Activated T-helper 2 cell treated with anti-CD3 and anti-CD28 coated beads, Interferon-gamma antibody, Interleukin-2, Interleukin-4, amounts not matched to agents 10 μg/mL and 5 μg/mL and 100 μg/mL, durations not matched to agents 14 hours and 24 hours and 36 hours (primary cell): ENCODE data around the gene KRT6A. TPM values are rescaled to one million over a fixed set of nuclear protein-coding genes. Genes with fewer than 3 reads are reported as not detected.

ENCODE experiments used
- DNase-seq: peaks from one replicate; pipeline ENCODE4 v3.0.0; 2021; ENCODE audit warnings: low spot score
- H3K27ac Mint-ChIP-seq: one replicate; pipeline ENCODE4 v1.8.0; 2021; ENCODE audit warnings: mixed read lengths
- H3K27me3 Mint-ChIP-seq: one replicate; pipeline ENCODE4 v1.8.0; 2021; ENCODE audit warnings: low read depth, mixed read lengths
- H3K36me3 Mint-ChIP-seq: one replicate; pipeline ENCODE4 v1.8.0; 2021; ENCODE audit warnings: low read depth, mixed read lengths
- H3K4me1 Mint-ChIP-seq: one replicate; pipeline ENCODE4 v1.8.0; 2021; ENCODE audit warnings: low read depth, mixed read lengths
- H3K4me3 Mint-ChIP-seq: one replicate; pipeline ENCODE4 v1.8.0; 2021; ENCODE audit warnings: low read depth, mild to moderate bottlenecking, moderate library complexity, mixed read lengths
- H3K9me3 Mint-ChIP-seq: one replicate; pipeline ENCODE4 v1.8.0; 2021; ENCODE audit warnings: mixed read lengths
- intact Hi-C: fragments of 100-400 bp; cut with micrococcal nuclease; formaldehyde crosslinking; loops from one replicate; pipeline ENCODE4 v1.15.1; 2023
- total RNA-seq: library from RNA; stranded (reverse); gene quantifications from 2 replicates; pipeline ENCODE4 v1.2.3, GENCODE V29; 2022

Gene KRT6A
- total RNA-seq, 1 donor from 2014 or later = not detected

DNA sequence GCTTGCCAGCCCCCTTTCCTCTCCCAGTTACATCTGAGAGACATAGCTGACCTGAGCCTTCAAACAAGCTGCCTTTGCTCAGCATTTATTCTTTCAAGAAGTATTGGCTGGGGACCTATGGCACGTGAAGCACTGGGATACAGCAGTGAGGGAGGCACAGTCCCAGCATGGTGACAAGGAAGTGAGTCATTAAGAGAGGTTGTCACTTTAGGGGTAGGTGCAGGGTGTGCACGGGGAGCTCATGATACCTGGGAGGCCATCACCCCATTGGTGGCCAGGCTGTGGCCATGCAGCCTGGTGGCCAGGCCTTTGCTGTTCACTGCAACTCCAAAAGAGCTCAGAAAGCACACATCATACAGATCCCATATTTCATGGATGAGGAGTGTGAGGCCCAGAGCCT lies 53.2 kb downstream of the KRT6A start:
- no peaks in the 10 kb centered on the region for H3K9me3 Mint-ChIP-seq
- intact Hi-C loops = no loop called here

GRCh38 chr12:52439420-52439819 lies 53.6 kb downstream of the KRT6A start:
- Mint-ChIP-seq H3K4me1 (no peaks in the 10 kb centered on the region), H3K27ac (no peak overlapping the region), H3K4me3 (no peak overlapping the region), H3K27me3 (peaks cover 13% of the 10 kb centered on the region), H3K9me3 (no peaks in the 10 kb centered on the region), H3K36me3 (no peaks in the 10 kb centered on the region)
- DNase-seq = no peak
- intact Hi-C loops = no loop called here

More for the DNA sequence above, 53.2 kb downstream of the KRT6A start:
- H3K4me1 Mint-ChIP-seq = no peaks in the 10 kb centered on the region
- DNase-seq = no peak
- no peaks in the 10 kb centered on the region for H3K36me3 Mint-ChIP-seq
- peaks cover 13% of the 10 kb centered on the region for H3K27me3 Mint-ChIP-seq
- no peak overlapping the region for H3K27ac Mint-ChIP-seq
- H3K4me3 Mint-ChIP-seq = no peak overlapping the region

DNA sequence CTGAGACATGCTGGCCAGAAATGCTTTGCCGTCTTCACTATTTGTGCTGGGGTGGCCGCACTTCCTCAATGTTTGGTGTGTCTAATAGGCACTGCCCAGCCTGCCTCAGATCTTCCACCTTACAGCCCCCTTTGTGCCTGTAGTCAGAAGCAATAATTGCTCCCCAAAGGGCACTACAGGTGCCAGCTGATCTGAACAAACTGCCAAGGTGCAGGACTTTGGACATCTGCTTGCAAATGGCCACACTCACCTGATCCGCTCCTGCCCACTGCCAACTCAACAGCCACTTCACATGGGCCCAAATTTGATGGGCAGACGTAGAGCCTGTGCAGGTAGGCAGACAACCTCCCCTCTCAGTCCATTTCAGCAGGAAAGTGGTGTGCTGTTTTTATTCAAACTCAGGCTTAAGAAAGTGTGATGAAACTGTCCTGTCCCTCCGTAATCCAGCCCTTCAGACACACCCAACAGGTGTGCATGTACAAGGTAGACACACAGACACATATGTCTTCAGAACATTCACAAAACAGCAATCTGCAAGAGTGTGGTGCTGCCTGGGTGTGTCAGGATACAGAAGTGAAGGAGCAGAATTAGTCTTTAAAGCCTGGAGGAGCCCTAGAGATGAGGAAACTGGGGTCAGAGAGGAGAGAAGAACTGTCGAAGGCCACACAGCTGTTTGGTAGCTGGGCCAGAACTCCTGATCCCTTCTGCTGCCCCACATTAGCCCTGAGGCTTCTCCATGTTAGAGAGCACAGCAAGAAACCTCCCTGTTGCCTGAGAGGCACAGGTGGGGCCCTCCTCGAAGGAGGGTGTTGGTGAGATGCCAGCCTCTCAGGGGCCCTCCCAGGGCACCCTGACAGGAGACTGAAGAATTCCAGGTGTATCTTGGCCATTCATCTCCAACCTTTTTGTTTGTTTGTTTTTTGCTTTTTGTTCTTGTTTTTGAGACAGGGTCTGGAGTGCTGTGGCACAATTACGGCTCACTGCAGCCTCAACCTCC lies 54.5 kb downstream of the KRT6A start:
- Mint-ChIP-seq H3K4me3 (no peak overlapping the region), H3K27ac (no peak overlapping the region), H3K9me3 (no peaks in the 10 kb centered on the region), H3K27me3 (peaks cover 13% of the 10 kb centered on the region), H3K36me3 (no peaks in the 10 kb centered on the region), H3K4me1 (no peaks in the 10 kb centered on the region)
- intact Hi-C loops = no loop called here
- no peak for DNase-seq

- H3K4me3 Mint-ChIP-seq = no peak overlapping the region
- no peak overlapping the region for H3K27ac Mint-ChIP-seq
- H3K27me3 Mint-ChIP-seq = peaks cover 6% of the 10 kb centered on the region
- H3K9me3 Mint-ChIP-seq = no peaks in the 10 kb centered on the region
- no peak for DNase-seq
- no peaks in the 10 kb centered on the region for H3K4me1 Mint-ChIP-seq
- intact Hi-C loops = no loop called here
- H3K36me3 Mint-ChIP-seq = no peaks in the 10 kb centered on the region
These were observed 55.5 kb downstream of the KRT6A start for GRCh38 chr12:52437508-52437907.

Other genes with a start within 250 kb of the KRT6A start
- 0.28 and 0.34 TPM in 2 replicates for gene KRT86, start 218.6 kb downstream of the KRT6A start, total RNA-seq
- gene KRT81, start 201.7 kb downstream of the KRT6A start, total RNA-seq = not detected in 2 replicates
- not detected in 2 replicates for gene KRT83, start 171.9 kb downstream of the KRT6A start, total RNA-seq
- gene KRT85, start 125.8 kb downstream of the KRT6A start, total RNA-seq = not detected in 2 replicates
- not detected in 2 replicates for gene KRT84, start 107.6 kb downstream of the KRT6A start, total RNA-seq
- gene KRT82, start 86.9 kb downstream of the KRT6A start, total RNA-seq = not detected in 2 replicates
- gene KRT75, start 58.9 kb downstream of the KRT6A start, total RNA-seq = not detected in 2 replicates
- not detected in 2 replicates for gene KRT6B, start 41.1 kb downstream of the KRT6A start, total RNA-seq
- gene KRT6C, start 19.5 kb downstream of the KRT6A start, total RNA-seq = not detected in 2 replicates
- not detected in 2 replicates for gene KRT5, start 27.1 kb upstream of the KRT6A start, total RNA-seq
- gene KRT71, start 59.9 kb upstream of the KRT6A start, total RNA-seq = not detected in 2 replicates
- not detected in 2 replicates for gene KRT74, start 80.6 kb upstream of the KRT6A start, total RNA-seq
- not detected in 2 replicates for gene KRT72, start 108.2 kb upstream of the KRT6A start, total RNA-seq
- gene KRT73, start 125.3 kb upstream of the KRT6A start, total RNA-seq = not detected in 2 replicates
- gene KRT2, start 159.0 kb upstream of the KRT6A start, total RNA-seq = not detected in 2 replicates
- 3.0 and 3.4 TPM in 2 replicates for gene KRT1, start 187.2 kb upstream of the KRT6A start, total RNA-seq
- not detected in 2 replicates for gene KRT77, start 210.3 kb upstream of the KRT6A start, total RNA-seq